Peyer's patch (tissue), 4 donors: ENCODE results near the gene CPNE8.

Experiments used
- POLR2A ChIP-seq, 2 donors: fragments of 450-650 bp; IDR thresholded peaks; one replicate each; pipeline ENCODE4 v1.5.1; 2017; ENCODE audit warnings: antibody characterized with exemption in 2 of 2, mild to moderate bottlenecking in 2 of 2, moderate library complexity in 2 of 2
- TF ChIP-seq, protein P1 (sequence below), 6 experiments: fragments of 450-650 bp in 4 of 6; fragments of 200-600 bp in 2 of 6; sonication (generic) in 1 of 6; IDR thresholded peaks; one replicate each; pipeline ENCODE4 v1.5.1; 2017 to 2019; ENCODE audit warnings: antibody characterized with exemption in 6 of 6, mild to moderate bottlenecking in 3 of 6, moderate library complexity in 1 of 6

DNA sequence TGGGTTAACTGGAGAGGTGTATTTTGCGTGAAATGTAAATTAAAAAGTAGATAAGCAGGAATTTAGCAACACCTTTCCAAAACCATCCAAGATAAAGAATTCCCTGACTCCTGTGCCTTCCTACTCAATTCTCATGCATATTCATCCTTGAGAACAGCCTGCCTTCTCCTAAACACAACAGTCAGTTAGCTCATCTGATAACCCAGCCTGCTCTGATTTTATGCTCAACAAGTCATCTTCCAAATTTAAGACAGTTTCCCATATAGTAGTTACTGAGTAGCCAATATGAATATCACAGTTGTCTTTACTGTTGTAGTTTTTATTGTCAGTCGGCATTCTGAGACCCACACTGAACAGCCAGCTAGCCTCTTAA is 27.1 kb downstream of the CPNE8 start:
- TF ChIP-seq, protein P1, sequence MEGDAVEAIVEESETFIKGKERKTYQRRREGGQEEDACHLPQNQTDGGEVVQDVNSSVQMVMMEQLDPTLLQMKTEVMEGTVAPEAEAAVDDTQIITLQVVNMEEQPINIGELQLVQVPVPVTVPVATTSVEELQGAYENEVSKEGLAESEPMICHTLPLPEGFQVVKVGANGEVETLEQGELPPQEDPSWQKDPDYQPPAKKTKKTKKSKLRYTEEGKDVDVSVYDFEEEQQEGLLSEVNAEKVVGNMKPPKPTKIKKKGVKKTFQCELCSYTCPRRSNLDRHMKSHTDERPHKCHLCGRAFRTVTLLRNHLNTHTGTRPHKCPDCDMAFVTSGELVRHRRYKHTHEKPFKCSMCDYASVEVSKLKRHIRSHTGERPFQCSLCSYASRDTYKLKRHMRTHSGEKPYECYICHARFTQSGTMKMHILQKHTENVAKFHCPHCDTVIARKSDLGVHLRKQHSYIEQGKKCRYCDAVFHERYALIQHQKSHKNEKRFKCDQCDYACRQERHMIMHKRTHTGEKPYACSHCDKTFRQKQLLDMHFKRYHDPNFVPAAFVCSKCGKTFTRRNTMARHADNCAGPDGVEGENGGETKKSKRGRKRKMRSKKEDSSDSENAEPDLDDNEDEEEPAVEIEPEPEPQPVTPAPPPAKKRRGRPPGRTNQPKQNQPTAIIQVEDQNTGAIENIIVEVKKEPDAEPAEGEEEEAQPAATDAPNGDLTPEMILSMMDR (IDR thresholded peaks at IDR 0.05) = no peak
- no peak for TF ChIP-seq POLR2A (IDR thresholded peaks at IDR 0.05)
